H1 (cell line): ENCODE data around the gene CAV3. TPM values are rescaled to one million over a fixed set of nuclear protein-coding genes. Genes with fewer than 3 reads are reported as not detected.

ENCODE experiments used
- E2F6 ChIP-seq: IDR thresholded peaks from 2 replicates; pipeline ENCODE4 v1.6.1; 2012; ENCODE audit warnings: inconsistent platforms
- RBBP5 ChIP-seq: IDR thresholded peaks from 2 replicates; pipeline ENCODE4 v1.7.1; 2012; ENCODE audit warnings: low read depth, mild to moderate bottlenecking, inconsistent platforms, low read length, moderate library complexity, borderline replicate concordance
- SAP30 ChIP-seq: fragments of 300-600 bp; sonication (generic); IDR thresholded peaks from 2 replicates; pipeline ENCODE4 v1.7.1; 2012; ENCODE audit warnings: low read length, moderate library complexity, mild to moderate bottlenecking, inconsistent platforms; ENCODE audit not compliant: insufficient read depth, insufficient replicate concordance
- SIX5 ChIP-seq: IDR thresholded peaks from 2 replicates; pipeline ENCODE4 v1.6.1; 2011; ENCODE audit warnings: mild to moderate bottlenecking, low read depth, low read length
- polyA plus RNA-seq, 7 experiments: library from polyadenylated mRNA; depleted of rRNA in 3 of 7; stranded (reverse) in 5 of 7; unstranded in 2 of 7; fragments of >200 nt in 5 of 7; fragments of 200-250 nt in 2 of 7; gene quantifications; 1 replicate in 5 of 7; 2 replicates in 1 of 7; 4 replicates in 1 of 7; pipeline versions ENCODE4 v1.2.1 to v1.2.3, GENCODE V29; 2011 to 2013; ENCODE audit warnings: missing spikeins in 2 of 7, mixed read lengths in 2 of 7
- total RNA-seq: library from RNA; stranded (reverse); fragmentation: NEBNext Ultra II Directional; extraction: Animal tissue kit (Norgen Biotek cat#: 25700); gene quantifications from 2 replicates; pipeline ENCODE4 v1.2.1, GENCODE V29; 2021

The CAV3 gene
- total and polyA plus RNA-seq, 2 of the 8 experiments (the other 6 are each of a cell fraction or from before 2014, with no cell fraction given): not detected

DNA sequence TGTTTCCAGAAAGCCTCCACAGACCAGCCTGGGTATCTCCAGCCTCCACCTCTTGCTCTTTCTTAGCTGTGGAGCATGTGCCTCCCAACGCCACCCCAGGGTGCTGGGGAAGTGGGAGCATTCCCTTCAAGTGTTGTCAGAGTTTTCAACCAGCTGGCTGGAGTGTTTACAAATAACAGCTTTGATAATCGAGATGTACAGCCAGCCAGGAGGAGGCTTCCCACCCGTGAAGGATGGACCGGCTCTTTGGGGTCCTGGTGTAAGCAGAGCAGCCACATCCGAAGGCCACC is 44.3 kb downstream of the CAV3 start (continued):
- TF ChIP-seq SAP30: no peak
- TF ChIP-seq E2F6: no peak
- no peak for TF ChIP-seq SIX5
- TF ChIP-seq RBBP5: no peak
